Renal cortex interstitium (tissue), 11 donors: ENCODE measurements around the gene TTC1. TPM values are rescaled to one million over a fixed set of nuclear protein-coding genes. Genes with fewer than 3 reads are reported as not detected.
A peak's percentile ranks its signal among the peaks of the same experiment; 100 is the strongest.

Experiments
- DNase-seq, 11 donors: peaks; one replicate each; pipeline ENCODE4 v3.0.0-alpha.2; 2013; ENCODE audit warnings: low read depth in 9 of 11, low spot score in 4 of 11; ENCODE audit errors: extremely low read depth in 1 of 11
- polyA plus RNA-seq, 3 donors: library from polyadenylated mRNA; unstranded; fragments of 120-200 nt; gene quantifications; one replicate each; pipeline ENCODE4 v1.2.1, GENCODE V29; 2013; ENCODE audit not compliant: insufficient read length in 3 of 3

Gene TTC1
- polyA plus RNA-seq, 3 donors: 54.1 to 68.3 (median 55.8) TPM

GRCh38 chr5:160029004-160029403 is 20.1 kb downstream of the TTC1 start:
- DNase-seq: no peak

- no peak for DNase-seq
Measured at GRCh38 chr5:160029540-160030139, 20.7 kb downstream of the TTC1 start.

- peak in 1 of 11 donors; percentile 36 for DNase-seq
Measured at GRCh38 chr5:160030631-160031377, 21.9 kb downstream of the TTC1 start.

- no peak for DNase-seq
Measured at GRCh38 chr5:160033546-160034252, 24.8 kb downstream of the TTC1 start.

GRCh38 chr5:160036243-160036642 is 27.3 kb downstream of the TTC1 start:
- no peak for DNase-seq

- DNase-seq: no peak
Measured at GRCh38 chr5:160036884-160037283, 27.9 kb downstream of the TTC1 start.

GRCh38 chr5:160039810-160040470 is 31.0 kb downstream of the TTC1 start:
- no peak for DNase-seq

GRCh38 chr5:160040471-160040835 is 31.5 kb downstream of the TTC1 start:
- DNase-seq: no peak

GRCh38 chr5:160042671-160043070 is 33.7 kb downstream of the TTC1 start:
- DNase-seq: no peak

- no peak for DNase-seq
Measured at GRCh38 chr5:160044391-160044804, 35.5 kb downstream of the TTC1 start.

- DNase-seq: no peak
Measured at GRCh38 chr5:160044967-160045366, 36.0 kb downstream of the TTC1 start.

- DNase-seq: no peak
Measured at GRCh38 chr5:160047423-160047822, 38.5 kb downstream of the TTC1 start.

- no peak for DNase-seq
Measured at GRCh38 chr5:160048131-160048530, 39.2 kb downstream of the TTC1 start.

GRCh38 chr5:160049099-160049498 is 40.2 kb downstream of the TTC1 start:
- DNase-seq: no peak

GRCh38 chr5:160054047-160054446 is 45.1 kb downstream of the TTC1 start:
- no peak for DNase-seq

- DNase-seq: no peak
Measured at GRCh38 chr5:160054831-160055230, 45.9 kb downstream of the TTC1 start.

- no peak for DNase-seq
Measured at GRCh38 chr5:160057256-160057655, 48.3 kb downstream of the TTC1 start.

GRCh38 chr5:160060001-160060400 is 51.1 kb downstream of the TTC1 start:
- DNase-seq: no peak

GRCh38 chr5:160061770-160062169 is 52.8 kb downstream of the TTC1 start:
- no peak for DNase-seq

GRCh38 chr5:160064417-160064810 is 55.5 kb downstream of the TTC1 start:
- no peak for DNase-seq
